AG09309 (cell line): Measurements from ENCODE around the gene BICRA.
"Not testable (repeated sequence)": the region's sequence is repeated elsewhere in the genome, so short reads cannot be mapped to it uniquely, and the experiment has no call there.

Source experiments
- DNase-seq: peaks from one replicate; pipeline ENCODE4 v3.0.0-alpha.2; 2010; ENCODE audit warnings: low read depth
- H3K4me3 ChIP-seq: 2 replicates; pipeline ENCODE4 v1.5.1; 2011; ENCODE audit warnings: mild to moderate bottlenecking, low read depth, low read length, moderate library complexity; ENCODE audit not compliant: control insufficient read depth
- TF ChIP-seq, protein P1 (sequence below): IDR thresholded peaks from 2 replicates; pipeline ENCODE4 v1.5.1; 2011; ENCODE audit warnings: mild to moderate bottlenecking, low read depth, low read length, inconsistent platforms; ENCODE audit not compliant: insufficient read depth, control insufficient read depth; ENCODE audit errors: missing control alignments

The BICRA gene

DNA sequence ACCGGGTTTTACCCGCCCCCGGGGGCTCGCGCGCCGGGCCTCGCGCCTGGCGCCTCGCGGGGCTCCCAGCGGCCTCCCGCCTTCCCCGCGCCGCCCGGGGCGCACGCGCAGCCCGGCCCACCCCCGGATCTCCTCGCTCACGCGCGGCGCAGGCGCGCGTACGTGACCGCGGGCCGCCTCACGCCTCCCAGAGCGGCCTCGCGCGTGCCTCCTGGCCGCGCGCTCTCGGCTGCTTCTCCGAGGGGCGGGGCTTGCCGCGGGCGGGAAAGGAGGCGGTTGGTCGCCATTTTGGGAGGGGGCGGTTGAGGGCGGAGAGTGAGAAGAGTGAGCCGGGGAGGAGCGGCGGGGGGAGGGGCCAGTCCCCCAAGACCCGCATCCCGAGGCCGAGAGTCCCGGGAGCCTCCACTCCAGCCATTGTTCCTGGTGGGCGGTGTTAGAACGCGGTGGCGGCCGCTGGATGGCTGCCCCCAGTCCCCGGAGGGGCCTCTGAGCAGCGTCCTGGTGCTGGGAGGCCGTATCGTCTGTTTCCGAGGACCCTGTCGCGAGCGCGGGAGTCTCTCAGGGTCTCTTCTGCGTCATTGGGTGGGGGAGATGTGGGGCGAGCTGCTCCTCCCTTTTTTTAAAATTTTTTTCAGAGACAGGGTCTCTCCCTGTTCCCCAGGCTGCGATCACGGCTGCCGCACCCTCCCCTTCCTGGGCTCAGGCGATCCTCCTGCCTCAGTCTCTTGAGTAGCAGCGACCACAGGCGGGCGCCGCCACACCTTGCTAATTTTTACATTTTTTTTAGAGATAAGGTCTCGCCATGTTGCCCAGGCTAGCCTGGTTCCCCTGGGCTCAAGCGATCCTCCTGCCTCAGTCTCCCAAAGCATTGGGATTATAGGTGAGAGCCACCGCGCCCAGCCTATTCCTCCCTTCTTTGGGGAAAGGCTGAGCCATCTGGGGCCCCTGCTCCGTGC is 35.6 kb upstream of the BICRA start, which contains the start of gene ZNF541:
ZNF541 (minus strand) TSS at position 78 of the 956 bp plus-strand sequence. CDS start 17,292 bp downstream, outside the sequence.
- TF ChIP-seq, protein P1, sequence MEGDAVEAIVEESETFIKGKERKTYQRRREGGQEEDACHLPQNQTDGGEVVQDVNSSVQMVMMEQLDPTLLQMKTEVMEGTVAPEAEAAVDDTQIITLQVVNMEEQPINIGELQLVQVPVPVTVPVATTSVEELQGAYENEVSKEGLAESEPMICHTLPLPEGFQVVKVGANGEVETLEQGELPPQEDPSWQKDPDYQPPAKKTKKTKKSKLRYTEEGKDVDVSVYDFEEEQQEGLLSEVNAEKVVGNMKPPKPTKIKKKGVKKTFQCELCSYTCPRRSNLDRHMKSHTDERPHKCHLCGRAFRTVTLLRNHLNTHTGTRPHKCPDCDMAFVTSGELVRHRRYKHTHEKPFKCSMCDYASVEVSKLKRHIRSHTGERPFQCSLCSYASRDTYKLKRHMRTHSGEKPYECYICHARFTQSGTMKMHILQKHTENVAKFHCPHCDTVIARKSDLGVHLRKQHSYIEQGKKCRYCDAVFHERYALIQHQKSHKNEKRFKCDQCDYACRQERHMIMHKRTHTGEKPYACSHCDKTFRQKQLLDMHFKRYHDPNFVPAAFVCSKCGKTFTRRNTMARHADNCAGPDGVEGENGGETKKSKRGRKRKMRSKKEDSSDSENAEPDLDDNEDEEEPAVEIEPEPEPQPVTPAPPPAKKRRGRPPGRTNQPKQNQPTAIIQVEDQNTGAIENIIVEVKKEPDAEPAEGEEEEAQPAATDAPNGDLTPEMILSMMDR = no peak
- DNase-seq = no peak
- peak within 1 kb of the TSS; percentile 23 for H3K4me3 ChIP-seq

DNA sequence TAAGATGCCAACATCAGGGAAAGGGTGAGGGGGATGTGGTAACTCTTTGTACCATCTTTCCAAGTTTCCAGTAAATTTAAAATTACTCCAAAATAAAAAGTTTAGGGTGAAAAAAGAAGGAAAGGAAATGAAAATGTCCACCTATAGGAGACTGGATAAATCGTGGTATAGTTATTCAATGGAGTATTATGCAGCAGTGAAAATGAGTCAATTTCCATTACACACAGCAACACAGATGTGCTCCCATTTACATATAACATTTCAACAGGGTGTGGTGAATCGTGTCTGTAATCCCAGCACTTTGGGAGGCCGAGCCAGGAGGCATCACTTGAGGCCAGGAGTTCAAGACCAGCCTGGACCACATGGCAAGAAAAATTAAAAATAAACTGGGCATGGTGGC is 28.5 kb upstream of the BICRA start:
- H3K4me3 ChIP-seq = no peak overlapping the region
- no peak for DNase-seq
- TF ChIP-seq, protein P1 = no peak

DNA sequence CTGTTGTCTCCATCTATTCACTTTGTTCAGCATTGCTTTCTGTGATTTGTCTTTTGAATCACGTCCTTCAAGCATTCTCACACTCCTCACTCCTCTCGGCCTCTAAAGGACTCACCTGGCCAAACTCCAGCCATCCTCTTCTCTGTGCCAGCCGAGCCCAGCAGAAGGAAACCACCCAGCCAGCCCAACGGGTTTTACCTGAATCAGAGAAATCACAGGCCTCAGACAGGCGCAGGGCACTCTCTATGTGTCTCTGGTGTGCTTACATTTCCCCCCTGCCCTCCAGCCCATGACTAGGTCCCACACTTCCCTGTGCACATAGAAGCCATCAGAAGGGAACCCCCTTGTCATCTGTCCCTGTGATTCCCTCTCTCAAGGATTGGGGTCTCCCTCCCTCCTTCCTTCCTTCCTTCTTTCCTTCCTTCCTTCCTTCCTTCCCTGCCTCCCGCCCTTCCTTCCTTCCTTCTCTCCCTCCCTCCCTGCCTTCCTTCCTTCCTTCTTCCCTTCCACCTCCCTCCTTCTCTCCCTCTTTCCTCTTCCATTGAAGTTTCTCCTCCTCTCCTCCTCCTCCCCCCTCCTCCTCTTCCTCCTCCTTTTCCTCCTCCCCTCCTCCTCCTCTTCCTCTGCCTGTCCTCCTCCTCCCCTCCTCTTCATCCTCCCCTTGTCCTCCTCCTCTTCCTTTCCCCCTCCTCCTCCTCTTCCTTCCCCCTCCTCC is 27.2 kb upstream of the BICRA start:
- H3K4me3 ChIP-seq = peak overlapping the region; percentile 21
- no peak for DNase-seq

DNA sequence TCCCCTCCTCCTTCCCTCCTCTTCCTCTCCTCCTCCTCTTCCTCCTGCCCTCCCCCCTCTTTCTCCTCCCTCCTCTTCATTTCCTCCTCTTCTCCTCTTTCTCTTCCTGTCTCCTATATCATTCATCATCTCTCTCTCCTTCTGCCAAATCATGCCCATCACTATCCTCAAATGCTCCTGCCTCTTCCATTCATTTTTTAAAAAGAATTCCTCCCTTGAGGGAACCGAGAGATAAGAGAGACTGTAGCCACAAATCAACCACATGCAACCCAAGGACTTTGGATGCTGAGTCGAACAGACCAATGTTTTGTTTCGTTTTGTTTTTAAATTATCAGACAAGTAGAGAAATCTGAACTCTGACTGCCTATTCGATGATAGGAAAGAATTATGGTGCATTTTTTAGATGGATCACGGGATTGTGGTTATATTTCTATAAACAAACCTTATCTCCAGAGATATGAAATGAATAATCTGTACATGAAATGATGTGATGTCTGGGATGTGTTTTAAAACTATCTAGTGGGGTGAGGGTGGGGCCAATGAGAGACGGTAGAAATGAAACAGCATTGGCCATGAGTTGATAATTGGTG is 26.5 kb upstream of the BICRA start:
- H3K4me3 ChIP-seq = peak overlapping the region; percentile 21
- peak; percentile 76 for DNase-seq
- TF ChIP-seq, protein P1 = no peak

More for the DNA sequence above, 27.2 kb upstream of the BICRA start:
- TF ChIP-seq, protein P1 = no peak

DNA sequence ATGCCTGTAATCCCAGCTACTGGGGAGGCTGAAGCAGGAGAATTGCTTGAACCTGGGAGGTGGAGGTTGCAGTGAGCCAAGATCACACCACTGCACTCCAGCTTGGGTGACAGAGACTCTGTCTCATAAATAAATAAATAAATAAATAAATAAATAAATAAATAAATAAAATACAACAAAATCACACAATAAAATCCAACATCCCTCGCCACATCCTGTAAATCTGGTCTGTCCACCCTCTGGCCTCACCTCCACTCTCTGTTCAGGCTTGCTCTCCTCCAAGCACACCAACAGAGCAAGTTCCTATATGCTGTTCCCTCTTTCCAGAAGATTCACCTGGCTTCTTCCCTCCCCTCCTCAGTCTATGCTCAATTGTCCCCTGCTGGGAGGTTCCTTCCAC is 25.8 kb upstream of the BICRA start:
- not testable (repeated sequence) for H3K4me3 ChIP-seq, DNase-seq

DNA sequence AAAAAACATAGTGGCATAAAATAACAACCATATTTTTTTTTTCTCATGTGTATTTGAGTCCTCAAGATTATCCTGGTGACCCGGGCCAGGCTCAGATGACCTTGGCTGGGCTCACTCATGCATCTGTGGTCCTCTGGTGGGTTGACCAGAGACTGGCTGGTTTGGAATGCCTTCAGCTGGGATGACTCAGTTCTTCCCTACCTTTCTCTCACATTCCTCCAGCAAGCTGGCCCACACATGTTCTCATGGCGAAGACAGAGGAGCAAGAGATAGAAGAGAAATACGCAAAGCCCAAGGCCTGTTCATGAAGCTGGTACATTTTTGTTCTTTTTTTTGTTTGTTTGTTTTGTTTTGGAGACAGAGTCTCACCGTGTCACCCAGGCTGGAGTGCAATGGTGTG is 21.6 kb upstream of the BICRA start:
- DNase-seq = no peak
- H3K4me3 ChIP-seq = no peak overlapping the region
- TF ChIP-seq, protein P1 = no peak
